ENCODE measurements around the gene VWA1. TPM values are rescaled to one million over a fixed set of nuclear protein-coding genes. Genes with fewer than 3 reads are reported as not detected.
A peak's percentile ranks its signal among the peaks of the same experiment; 100 is the strongest.

VWA1 gene
- total and polyA plus RNA-seq, 10 of the 15 experiments (the other 5 are each of a cell fraction or from before 2014, with no cell fraction given), result 0.02 to 1.7 (median 0.32) TPM; not detected in 2

DNA sequence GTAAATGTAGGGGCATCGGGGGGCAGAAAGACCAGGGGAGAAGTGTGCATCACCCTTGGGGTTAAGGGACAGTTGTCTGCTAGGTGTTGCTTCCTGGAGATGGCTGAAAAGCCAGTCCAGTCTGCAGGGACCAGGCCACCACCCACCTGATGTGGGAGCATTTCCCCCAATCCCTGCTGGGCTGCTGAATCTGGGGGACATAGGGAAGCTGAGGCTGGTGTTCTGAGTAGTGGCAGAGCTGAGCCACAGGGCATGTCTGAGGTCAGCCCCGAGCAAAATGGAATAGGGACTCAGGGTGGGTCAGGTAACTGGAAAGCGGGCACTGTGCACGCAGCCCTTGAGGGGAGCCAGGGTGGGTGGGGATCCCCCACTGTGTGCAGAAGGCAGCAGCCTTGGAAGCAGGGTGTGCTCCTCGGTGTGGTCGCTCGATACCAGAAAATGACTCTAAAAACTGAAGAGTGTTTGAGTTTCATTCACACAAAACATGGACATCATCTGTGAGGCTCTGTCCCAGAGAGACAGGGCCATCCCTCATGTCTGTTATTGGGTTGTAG is 34.0 kb upstream of the VWA1 start:
- Histone ChIP-seq H3K4me1 (ENCODE audit: control insufficient read depth, insufficient read depth, low read length) (peaks cover 34% of the 10 kb centered on the region), H3K27ac (ENCODE audit: control insufficient read depth, insufficient read depth) (no peak overlapping the region), H3K36me3 (ENCODE audit: control insufficient read depth in 2 of 2, insufficient read depth in 2 of 2, low read length in 1 of 2) (peaks cover 14 to 31% of the 10 kb centered on the region in 2 experiments), H3K9me3 (replicated peaks; ENCODE audit: control insufficient read depth, insufficient read depth, low read length) (no peaks in the 10 kb centered on the region), H3K79me2 (ENCODE audit: control insufficient read depth, insufficient read depth, low read length) (peaks cover 70% of the 10 kb centered on the region), H3K27me3 (replicated peaks in 1 of 2; ENCODE audit: control insufficient read depth in 2 of 2, insufficient read depth in 2 of 2, low read length in 1 of 2) (no peaks in the 10 kb centered on the region), H3K9ac (ENCODE audit: control insufficient read depth, insufficient read depth, low read length) (no peak overlapping the region), H3K4me3 (peak overlapping the region; percentile 77; the same call in 1 of the 2 replicates), H4K20me1 (ENCODE audit: control insufficient read depth, insufficient read depth) (no peaks in the 10 kb centered on the region; the same call in 1 of the 2 replicates), H2AFZ (ENCODE audit: control insufficient read depth, low read depth, low read length) (no peak overlapping the region), H3K4me2 (ENCODE audit: control insufficient read depth, insufficient read depth) (peak overlapping the region; percentile 73)
- TF ChIP-seq POLR2A (IDR thresholded peaks at IDR 0.05; ENCODE audit: low read depth, low read length) (peak; percentile 18), EGR1 (IDR thresholded peaks at IDR 0.05; ENCODE audit: borderline replicate concordance in 1 of 2, low read depth in 2 of 2, low read length in 2 of 2) (0 out of 3 replicates have a peak, but pooled peaks of 1 of the 2 experiments have one; percentile 3), ASH2L (IDR thresholded peaks at IDR 0.05; ENCODE audit: borderline replicate concordance, low read depth) (no peak)
- intact Hi-C loops (cut with micrococcal nuclease; ENCODE audit: unreplicated experiment), result no loop called here
- in situ Hi-C loops (cut with MboI), result loop anchor here (5.0 kb wide), 1 partner anchor 106 kb away; no protein-coding TSS in a partner anchor
- ChIA-PET SMC1A (ENCODE audit: uncharacterized antibody, unreplicated experiment) (no interaction called here), RAD21 (ENCODE audit: unreplicated experiment) (interaction anchor here (1.0 kb wide), 1 partner anchor 36 kb away, joined by 3 read pairs; no protein-coding TSS in a partner anchor), POLR2A (interaction anchor here (1.2 kb wide), 1 partner anchor 40 kb away, joined by 4 read pairs; no protein-coding TSS in a partner anchor), CTCF (interaction anchor here (0.7 to 1.7 kb wide), 4 partner anchors 10 to 103 kb away, joined by 3 to 15 read pairs (median 5); no protein-coding TSS in a partner anchor)
- ATAC-seq (no peak), DNase-seq (ENCODE audit: low read depth, low spot score) (no peak), FAIRE-seq (no peak)
- BruUV-seq (replicated peaks), result no TSS peak
- 82% methylated on average over 7 of the region's 7 CpGs for WGBS (ENCODE audit: insufficient coverage, insufficient replicate concordance, low lambda C conversion rate, missing lambda C conversion rate)

DNA sequence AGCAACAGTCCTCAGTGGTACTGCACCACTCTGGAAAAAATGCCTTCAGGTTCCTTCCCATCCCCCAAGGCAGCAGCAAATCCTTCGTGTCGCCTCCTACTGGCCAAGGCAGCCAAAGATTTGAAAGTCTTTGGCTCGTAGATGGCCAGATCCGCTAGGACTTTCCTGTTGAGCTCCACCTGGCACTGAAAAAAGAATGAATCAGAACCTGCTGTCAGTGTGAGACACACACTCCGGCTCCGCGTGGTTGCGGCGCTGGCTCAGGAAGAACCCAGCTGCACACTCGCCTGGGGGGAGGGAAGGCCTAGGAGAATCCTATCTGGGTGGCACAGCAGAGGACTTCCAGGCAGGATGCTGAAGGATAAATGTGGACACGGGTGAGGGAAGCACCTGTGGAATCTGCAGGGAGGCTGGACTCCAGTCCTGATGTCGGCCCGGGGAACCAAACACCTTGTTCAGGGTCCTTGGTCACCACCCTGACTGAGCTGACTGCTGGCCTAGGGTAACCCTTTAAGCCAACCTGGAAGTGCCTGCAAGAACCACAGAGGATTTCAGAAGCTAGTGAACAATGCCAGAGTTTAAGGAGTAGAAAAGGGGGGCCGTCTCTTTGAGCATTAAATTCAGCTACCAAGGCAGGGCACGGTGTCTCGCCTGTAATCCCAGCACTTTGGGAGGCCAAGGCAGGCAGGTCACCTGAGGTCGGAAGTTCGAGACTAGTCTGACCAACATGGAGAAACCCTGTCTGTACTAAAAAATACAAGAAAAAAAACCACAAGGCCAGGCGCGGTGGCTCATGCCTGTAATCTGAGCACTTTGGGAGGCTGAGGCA is 33.2 kb upstream of the VWA1 start:
- no peak overlapping the region for H3K27ac ChIP-seq (ENCODE audit: control insufficient read depth, insufficient read depth)
- H3K9ac ChIP-seq (ENCODE audit: control insufficient read depth, insufficient read depth, low read length), result no peak overlapping the region
- H3K4me1 ChIP-seq (ENCODE audit: control insufficient read depth, insufficient read depth, low read length), result peaks cover 32% of the 10 kb centered on the region
- H3K36me3 ChIP-seq (ENCODE audit: control insufficient read depth in 2 of 2, insufficient read depth in 2 of 2, low read length in 1 of 2), result peaks cover 13 to 27% of the 10 kb centered on the region in 2 experiments
- FAIRE-seq (no peak), DNase-seq (ENCODE audit: low read depth, low spot score) (no peak), ATAC-seq (no peak)
- peak overlapping the region; percentile 38 for H3K4me2 ChIP-seq (ENCODE audit: control insufficient read depth, insufficient read depth)
- no peaks in the 10 kb centered on the region for H3K9me3 ChIP-seq (replicated peaks; ENCODE audit: control insufficient read depth, insufficient read depth, low read length)
- no peak overlapping the region for H3K4me3 ChIP-seq
- no peaks in the 10 kb centered on the region; the same call in 1 of the 2 replicates for H4K20me1 ChIP-seq (ENCODE audit: control insufficient read depth, insufficient read depth)
- ChIA-PET RAD21 (ENCODE audit: unreplicated experiment) (interaction anchor here (1.0 kb wide), 1 partner anchor 35 kb away, joined by 3 read pairs; no protein-coding TSS in a partner anchor), POLR2A (interaction anchor here (0.7 to 1.2 kb wide), 2 partner anchors 39 to 134 kb away, joined by 3 to 4 read pairs; no protein-coding TSS in a partner anchor), SMC1A (ENCODE audit: uncharacterized antibody, unreplicated experiment) (no interaction called here), CTCF (interaction anchor here (0.7 to 1.7 kb wide), 8 partner anchors 11 to 102 kb away, joined by 3 to 15 read pairs (median 4); partner anchors contain the start of gene AURKAIP1)
- no peak overlapping the region for H2AFZ ChIP-seq (ENCODE audit: control insufficient read depth, low read depth, low read length)
- no TSS peak for BruUV-seq (replicated peaks)
- peaks cover 73% of the 10 kb centered on the region for H3K79me2 ChIP-seq (ENCODE audit: control insufficient read depth, insufficient read depth, low read length)
- whole genome bisulfite sequencing (ENCODE audit: insufficient coverage, insufficient replicate concordance, low lambda C conversion rate, missing lambda C conversion rate), result 80% methylated on average over 20 of the region's 20 CpGs
- intact Hi-C loops (cut with micrococcal nuclease; ENCODE audit: unreplicated experiment), result no loop called here
- H3K27me3 ChIP-seq (replicated peaks in 1 of 2; ENCODE audit: control insufficient read depth in 2 of 2, insufficient read depth in 2 of 2, low read length in 1 of 2), result no peaks in the 10 kb centered on the region
- in situ Hi-C loops (cut with MboI), result loop anchor here (5.0 kb wide), 1 partner anchor 105 kb away; no protein-coding TSS in a partner anchor
- TF ChIP-seq CHD2 (IDR thresholded peaks at IDR 0.05; ENCODE audit: borderline replicate concordance, low read depth, low read length), result peak; percentile 58
- peak; percentile 34; the same call in 1 of the 2 replicates for TF ChIP-seq YY1 (IDR thresholded peaks at IDR 0.05; ENCODE audit: low read depth, low read length)
- peak; percentile 27; the same call in 1 of the 2 replicates for TF ChIP-seq POLR2A (IDR thresholded peaks at IDR 0.05; ENCODE audit: low read depth, low read length)
- peak; percentile 37; the same call in 1 of the 2 replicates for TF ChIP-seq POLR2AphosphoS5 (IDR thresholded peaks at IDR 0.05; ENCODE audit: low read length)
- TF ChIP-seq RAD21 (IDR thresholded peaks at IDR 0.05; ENCODE audit: insufficient read depth, low read depth, low read length), result 0 out of 2 replicates have a peak, but pooled peaks have one; percentile 17
- no peak for TF ChIP-seq HDGF (IDR thresholded peaks at IDR 0.05)
- no peak for TF ChIP-seq NR2C2 (IDR thresholded peaks at IDR 0.05; ENCODE audit: borderline replicate concordance, control insufficient read depth, insufficient read length, low read depth)
- TF ChIP-seq, protein P1, sequence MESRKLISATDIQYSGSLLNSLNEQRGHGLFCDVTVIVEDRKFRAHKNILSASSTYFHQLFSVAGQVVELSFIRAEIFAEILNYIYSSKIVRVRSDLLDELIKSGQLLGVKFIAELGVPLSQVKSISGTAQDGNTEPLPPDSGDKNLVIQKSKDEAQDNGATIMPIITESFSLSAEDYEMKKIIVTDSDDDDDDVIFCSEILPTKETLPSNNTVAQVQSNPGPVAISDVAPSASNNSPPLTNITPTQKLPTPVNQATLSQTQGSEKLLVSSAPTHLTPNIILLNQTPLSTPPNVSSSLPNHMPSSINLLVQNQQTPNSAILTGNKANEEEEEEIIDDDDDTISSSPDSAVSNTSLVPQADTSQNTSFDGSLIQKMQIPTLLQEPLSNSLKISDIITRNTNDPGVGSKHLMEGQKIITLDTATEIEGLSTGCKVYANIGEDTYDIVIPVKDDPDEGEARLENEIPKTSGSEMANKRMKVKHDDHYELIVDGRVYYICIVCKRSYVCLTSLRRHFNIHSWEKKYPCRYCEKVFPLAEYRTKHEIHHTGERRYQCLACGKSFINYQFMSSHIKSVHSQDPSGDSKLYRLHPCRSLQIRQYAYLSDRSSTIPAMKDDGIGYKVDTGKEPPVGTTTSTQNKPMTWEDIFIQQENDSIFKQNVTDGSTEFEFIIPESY (IDR thresholded peaks at IDR 0.05), result peak; percentile 34; the same call in 1 of the 2 replicates
